PFSK-1 (cell line): ENCODE measurements around the gene NR6A1.

Source experiments
- FOXP2 ChIP-seq: optimal IDR thresholded peaks from 2 replicates; pipeline ENCODE3; 2011; ENCODE audit warnings: borderline replicate concordance, control low read depth, inconsistent platforms; ENCODE audit not compliant: insufficient read depth; ENCODE audit errors: extremely low read length, extremely low read depth
- POLR2AphosphoS5 ChIP-seq: IDR thresholded peaks from 2 replicates; pipeline ENCODE4 v1.6.1; 2012; ENCODE audit warnings: low read depth, mild to moderate bottlenecking, control low read depth, low read length, moderate library complexity
- SIN3A ChIP-seq: IDR thresholded peaks from 2 replicates; pipeline ENCODE4 v1.6.1; 2012; ENCODE audit warnings: mild to moderate bottlenecking, low read length, moderate library complexity, borderline replicate concordance; ENCODE audit not compliant: insufficient read depth
- TAF1 ChIP-seq: IDR thresholded peaks from 2 replicates; pipeline ENCODE4 v1.6.1; 2012; ENCODE audit warnings: low read length, control low read depth, borderline replicate concordance; ENCODE audit not compliant: insufficient read depth
- TF ChIP-seq, protein P1 (sequence below), 2 experiments: IDR thresholded peaks; 2 replicates each; pipeline versions ENCODE4 v1.6.1 to v1.8.0; 2011 to 2012; ENCODE audit warnings: low read depth in 2 of 2, low read length in 2 of 2, control low read depth in 1 of 2, inconsistent platforms in 1 of 2, mild to moderate bottlenecking in 1 of 2, moderate library complexity in 1 of 2; ENCODE audit not compliant: insufficient read depth in 1 of 2

Gene NR6A1

DNA sequence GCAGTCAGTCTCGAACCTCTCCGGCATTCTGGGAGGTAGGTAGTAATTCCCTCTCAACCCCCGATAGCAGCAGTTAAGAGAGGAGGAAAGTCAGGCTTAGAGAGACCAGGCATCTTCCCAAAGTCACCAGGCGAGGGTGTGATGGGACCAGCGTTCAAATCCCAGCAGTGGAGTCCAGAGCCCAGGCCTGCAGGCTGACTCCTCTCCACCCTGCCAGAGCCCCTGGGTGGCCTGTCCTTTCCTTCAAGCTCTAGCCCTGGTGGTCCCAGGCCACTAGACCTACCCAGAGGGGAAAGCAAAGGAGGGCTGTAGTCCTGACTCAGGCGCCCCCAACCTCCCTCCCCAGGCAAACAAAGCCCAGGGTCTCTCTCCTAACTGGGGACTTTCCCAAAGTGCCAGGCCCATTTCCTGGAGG, 259.7 kb downstream of the NR6A1 start:
- no peak for TF ChIP-seq TAF1
- TF ChIP-seq POLR2AphosphoS5: no peak
- no peak for TF ChIP-seq SIN3A
- no peak for TF ChIP-seq FOXP2
- TF ChIP-seq, protein P1, sequence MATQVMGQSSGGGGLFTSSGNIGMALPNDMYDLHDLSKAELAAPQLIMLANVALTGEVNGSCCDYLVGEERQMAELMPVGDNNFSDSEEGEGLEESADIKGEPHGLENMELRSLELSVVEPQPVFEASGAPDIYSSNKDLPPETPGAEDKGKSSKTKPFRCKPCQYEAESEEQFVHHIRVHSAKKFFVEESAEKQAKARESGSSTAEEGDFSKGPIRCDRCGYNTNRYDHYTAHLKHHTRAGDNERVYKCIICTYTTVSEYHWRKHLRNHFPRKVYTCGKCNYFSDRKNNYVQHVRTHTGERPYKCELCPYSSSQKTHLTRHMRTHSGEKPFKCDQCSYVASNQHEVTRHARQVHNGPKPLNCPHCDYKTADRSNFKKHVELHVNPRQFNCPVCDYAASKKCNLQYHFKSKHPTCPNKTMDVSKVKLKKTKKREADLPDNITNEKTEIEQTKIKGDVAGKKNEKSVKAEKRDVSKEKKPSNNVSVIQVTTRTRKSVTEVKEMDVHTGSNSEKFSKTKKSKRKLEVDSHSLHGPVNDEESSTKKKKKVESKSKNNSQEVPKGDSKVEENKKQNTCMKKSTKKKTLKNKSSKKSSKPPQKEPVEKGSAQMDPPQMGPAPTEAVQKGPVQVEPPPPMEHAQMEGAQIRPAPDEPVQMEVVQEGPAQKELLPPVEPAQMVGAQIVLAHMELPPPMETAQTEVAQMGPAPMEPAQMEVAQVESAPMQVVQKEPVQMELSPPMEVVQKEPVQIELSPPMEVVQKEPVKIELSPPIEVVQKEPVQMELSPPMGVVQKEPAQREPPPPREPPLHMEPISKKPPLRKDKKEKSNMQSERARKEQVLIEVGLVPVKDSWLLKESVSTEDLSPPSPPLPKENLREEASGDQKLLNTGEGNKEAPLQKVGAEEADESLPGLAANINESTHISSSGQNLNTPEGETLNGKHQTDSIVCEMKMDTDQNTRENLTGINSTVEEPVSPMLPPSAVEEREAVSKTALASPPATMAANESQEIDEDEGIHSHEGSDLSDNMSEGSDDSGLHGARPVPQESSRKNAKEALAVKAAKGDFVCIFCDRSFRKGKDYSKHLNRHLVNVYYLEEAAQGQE (IDR thresholded peaks at IDR 0.05; ENCODE audit: insufficient read depth in 1 of 2, low read depth in 2 of 2, low read length in 2 of 2): no peak

DNA sequence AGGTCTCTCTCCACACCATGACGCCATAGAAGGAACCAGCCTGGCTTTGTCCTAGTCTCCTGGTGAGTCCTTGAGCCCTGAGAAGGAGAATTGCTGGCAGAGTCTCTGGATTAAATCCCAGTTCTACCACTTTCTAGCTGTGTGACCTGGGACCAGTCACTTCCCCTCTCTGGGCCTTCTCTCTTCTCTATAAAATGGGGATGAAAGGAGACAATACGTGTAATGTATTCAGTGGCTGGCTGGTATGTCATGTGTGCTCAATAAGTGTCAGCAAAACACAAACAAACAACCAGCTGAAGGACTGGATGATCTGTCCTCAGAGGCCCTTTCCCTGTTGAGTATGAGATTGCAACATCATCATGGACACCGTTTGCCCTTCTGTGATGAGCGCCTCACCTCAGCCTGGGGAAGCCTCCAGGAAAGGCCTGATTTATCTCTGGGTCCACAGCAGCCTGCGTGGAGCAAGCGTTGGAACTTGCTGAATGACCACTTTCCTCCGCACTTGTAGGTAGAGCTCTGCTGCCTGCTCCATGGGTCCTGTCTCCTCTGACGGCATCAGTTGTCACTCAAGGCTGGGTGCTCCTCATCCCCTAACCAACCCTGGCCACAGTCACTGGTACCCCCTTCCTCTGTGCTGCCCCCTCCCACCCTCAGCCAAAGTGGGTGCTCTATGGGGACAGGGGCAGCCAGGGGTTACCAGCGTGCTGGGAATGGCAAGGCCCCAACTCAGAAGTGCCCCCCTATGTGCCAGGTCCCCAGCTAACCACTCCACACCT, 260.3 kb downstream of the NR6A1 start:
- TF ChIP-seq, protein P1 (IDR thresholded peaks at IDR 0.05; ENCODE audit: insufficient read depth in 1 of 2, low read depth in 2 of 2, low read length in 2 of 2): no peak
- no peak for TF ChIP-seq POLR2AphosphoS5
- TF ChIP-seq FOXP2: no peak
- no peak for TF ChIP-seq TAF1
- no peak for TF ChIP-seq SIN3A

DNA sequence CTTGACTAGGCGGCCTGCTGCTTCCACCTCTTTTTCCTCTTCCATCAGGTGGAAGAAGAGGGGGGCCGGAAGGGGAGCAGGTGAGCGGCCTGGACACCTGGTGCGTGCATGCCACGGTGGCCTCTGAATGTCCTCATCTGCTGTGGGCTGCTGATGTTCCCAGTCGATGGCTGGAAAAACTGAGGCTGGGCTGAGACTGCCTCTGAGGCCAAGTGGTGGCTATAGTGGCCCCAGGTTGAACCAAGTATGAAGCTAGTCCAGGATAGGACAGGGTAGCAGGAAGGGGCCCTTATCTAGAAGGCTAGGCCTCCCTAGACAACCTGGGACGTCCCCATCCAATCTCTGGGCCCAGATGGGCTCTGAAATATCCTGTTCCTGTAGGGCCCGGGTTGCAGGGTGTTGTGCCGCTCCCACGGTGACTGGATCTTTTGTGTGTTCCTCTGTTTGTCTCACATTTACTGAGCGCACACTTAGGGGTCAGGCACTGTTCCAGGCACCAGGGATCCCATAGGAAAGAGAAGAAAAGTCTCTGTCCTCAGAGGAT, 263.2 kb downstream of the NR6A1 start:
- TF ChIP-seq, protein P1 (IDR thresholded peaks at IDR 0.05; ENCODE audit: insufficient read depth in 1 of 2, low read depth in 2 of 2, low read length in 2 of 2): no peak
- TF ChIP-seq FOXP2 (no peak), TAF1 (no peak), SIN3A (no peak), POLR2AphosphoS5 (no peak)

DNA sequence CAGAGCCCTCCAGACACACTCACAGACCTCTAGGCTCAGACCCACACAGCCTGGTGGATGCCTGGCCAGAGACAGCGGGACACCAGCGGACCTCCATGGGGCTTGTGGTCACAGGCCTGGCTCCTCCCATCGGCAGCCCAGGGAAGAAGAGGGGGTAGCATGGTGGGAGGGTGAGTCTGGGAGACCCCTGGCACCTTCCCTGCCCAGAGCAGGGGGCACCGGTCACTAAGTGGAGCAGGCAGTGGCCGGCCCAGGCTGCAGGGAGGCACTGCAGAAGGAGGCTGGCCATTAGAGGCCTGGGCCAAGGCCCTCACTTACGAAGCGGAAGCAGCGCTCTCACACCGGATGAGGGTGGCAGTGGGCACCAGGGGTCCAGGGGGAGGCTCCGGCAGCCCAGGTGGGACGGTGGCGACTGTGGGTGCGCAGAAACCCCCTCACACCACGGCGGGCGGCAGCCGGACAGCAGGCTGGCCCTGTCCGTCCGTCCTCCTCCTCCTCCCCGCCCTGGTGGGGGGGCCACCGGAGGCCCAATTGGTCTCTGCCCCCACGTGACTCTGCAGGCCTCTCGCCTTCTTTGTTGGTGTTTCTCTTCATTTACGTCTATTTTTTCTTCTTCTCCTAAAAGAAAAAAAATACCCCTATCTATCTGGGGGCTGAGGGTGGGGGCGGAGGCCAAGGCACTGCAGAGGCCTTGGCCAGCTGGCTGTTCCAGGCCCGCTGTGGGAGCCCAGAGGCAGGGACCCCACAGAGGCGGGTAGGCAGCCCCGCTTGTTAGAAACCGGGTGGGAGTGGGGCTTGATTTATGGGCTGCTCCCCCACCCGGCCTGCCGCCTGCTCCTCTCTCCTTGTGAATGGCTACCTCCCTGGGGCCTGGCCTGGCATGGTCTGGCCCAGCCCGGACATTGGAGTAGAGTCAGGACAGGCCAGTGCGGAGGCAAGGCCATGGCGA, 263.9 kb downstream of the NR6A1 start, which contains the start of gene NR5A1:
TSS of gene NR5A1 (minus strand) at position 469 of the 949 bp plus-strand sequence. CDS start 4,004 bp downstream, outside the sequence.
- TF ChIP-seq FOXP2 (no peak), TAF1 (no peak), POLR2AphosphoS5 (no peak), SIN3A (no peak)
- TF ChIP-seq, protein P1 (IDR thresholded peaks at IDR 0.05; ENCODE audit: insufficient read depth in 1 of 2, low read depth in 2 of 2, low read length in 2 of 2): no peak
